Right kidney (tissue), 9 donors: ENCODE results near the gene SCFD1.
"Not testable (repeated sequence)": the region's sequence is repeated elsewhere in the genome, so short reads cannot be mapped to it uniquely, and the experiment has no call there.

Experiments used
- DNase-seq: peaks from one replicate; pipeline ENCODE4 v3.0.0-alpha.2; 2016
- long read RNA-seq, 8 donors: transcript quantifications; one replicate each; lab custom pipeline, GENCODE V29; 2026

Gene SCFD1, protein sequence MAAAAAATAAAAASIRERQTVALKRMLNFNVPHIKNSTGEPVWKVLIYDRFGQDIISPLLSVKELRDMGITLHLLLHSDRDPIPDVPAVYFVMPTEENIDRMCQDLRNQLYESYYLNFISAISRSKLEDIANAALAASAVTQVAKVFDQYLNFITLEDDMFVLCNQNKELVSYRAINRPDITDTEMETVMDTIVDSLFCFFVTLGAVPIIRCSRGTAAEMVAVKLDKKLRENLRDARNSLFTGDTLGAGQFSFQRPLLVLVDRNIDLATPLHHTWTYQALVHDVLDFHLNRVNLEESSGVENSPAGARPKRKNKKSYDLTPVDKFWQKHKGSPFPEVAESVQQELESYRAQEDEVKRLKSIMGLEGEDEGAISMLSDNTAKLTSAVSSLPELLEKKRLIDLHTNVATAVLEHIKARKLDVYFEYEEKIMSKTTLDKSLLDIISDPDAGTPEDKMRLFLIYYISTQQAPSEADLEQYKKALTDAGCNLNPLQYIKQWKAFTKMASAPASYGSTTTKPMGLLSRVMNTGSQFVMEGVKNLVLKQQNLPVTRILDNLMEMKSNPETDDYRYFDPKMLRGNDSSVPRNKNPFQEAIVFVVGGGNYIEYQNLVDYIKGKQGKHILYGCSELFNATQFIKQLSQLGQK
- long read RNA-seq, donor 1, transcript SCFD1-209 (2 exons, 574 nt), result major isoform, 5 of 16 reads
- long read RNA-seq, donor 1, transcript SCFD1-203 (25 exons, 2,359 nt), result major isoform, 5 of 16 reads
- long read RNA-seq, donor 1, partial matches to known transcripts, result 0 of 16 reads
- long read RNA-seq, donor 1, other reads (novel, unspliced or antisense), result 0 of 16 reads
- long read RNA-seq, donor 2, partial matches to known transcripts, result 6 of 10 reads
- long read RNA-seq, donor 2, other reads (novel, unspliced or antisense), result 0 of 10 reads
- long read RNA-seq, donor 3, partial matches to known transcripts, result 0 of 6 reads
- long read RNA-seq, donor 3, other reads (novel, unspliced or antisense), result 0 of 6 reads
- long read RNA-seq, donor 4, partial matches to known transcripts, result 0 of 8 reads
- long read RNA-seq, donor 4, other reads (novel, unspliced or antisense), result 0 of 8 reads
- long read RNA-seq, donor 5, transcript SCFD1-218 (4 exons, 428 nt), result minor isoform, 5 of 18 reads
- long read RNA-seq, donor 5, transcript SCFD1-203 (25 exons, 2,359 nt), result major isoform, 9 of 18 reads
- long read RNA-seq, donor 5, partial matches to known transcripts, result 0 of 18 reads
- long read RNA-seq, donor 5, other reads (novel, unspliced or antisense), result 0 of 18 reads
- long read RNA-seq, donor 6, transcript SCFD1-203 (25 exons, 2,359 nt), result major isoform, 5 of 14 reads
- long read RNA-seq, donor 6, partial matches to known transcripts, result 0 of 14 reads
- long read RNA-seq, donor 6, other reads (novel, unspliced or antisense), result 0 of 14 reads
- long read RNA-seq, donor 7, result 0 reads
- long read RNA-seq, donor 8, transcript SCFD1-203 (25 exons, 2,359 nt), result major isoform, 5 of 7 reads
- long read RNA-seq, donor 8, partial matches to known transcripts, result 0 of 7 reads
- long read RNA-seq, donor 8, other reads (novel, unspliced or antisense), result 0 of 7 reads

- peak; percentile 92 for DNase-seq
Measured at GRCh38 chr14:30621940-30622830, at the start of gene SCFD1. TSS of gene SCFD1 (plus strand) at chr14:30622319. CDS start at chr14:30622339, 20 bp downstream.

DNA sequence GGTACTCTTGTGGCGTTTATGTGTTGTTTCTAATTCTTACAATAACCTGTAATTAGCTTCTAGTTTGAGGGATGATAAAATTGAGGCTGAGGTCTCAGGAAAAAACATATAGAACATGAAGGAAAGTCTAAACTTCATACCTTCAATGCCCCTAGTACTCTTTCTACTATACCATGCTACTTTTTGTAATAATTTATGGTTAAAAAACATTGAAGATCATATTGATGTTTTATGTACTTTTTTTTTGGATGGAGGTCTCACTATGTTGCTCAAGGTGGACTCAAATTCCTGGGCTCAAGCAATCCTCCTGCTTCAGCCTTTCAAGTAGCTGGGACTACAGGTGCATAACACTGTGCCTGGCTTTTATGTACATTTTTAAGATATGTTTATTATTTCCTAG, 49.3 kb upstream of the SCFD1 start:
- DNase-seq, result no peak

DNA sequence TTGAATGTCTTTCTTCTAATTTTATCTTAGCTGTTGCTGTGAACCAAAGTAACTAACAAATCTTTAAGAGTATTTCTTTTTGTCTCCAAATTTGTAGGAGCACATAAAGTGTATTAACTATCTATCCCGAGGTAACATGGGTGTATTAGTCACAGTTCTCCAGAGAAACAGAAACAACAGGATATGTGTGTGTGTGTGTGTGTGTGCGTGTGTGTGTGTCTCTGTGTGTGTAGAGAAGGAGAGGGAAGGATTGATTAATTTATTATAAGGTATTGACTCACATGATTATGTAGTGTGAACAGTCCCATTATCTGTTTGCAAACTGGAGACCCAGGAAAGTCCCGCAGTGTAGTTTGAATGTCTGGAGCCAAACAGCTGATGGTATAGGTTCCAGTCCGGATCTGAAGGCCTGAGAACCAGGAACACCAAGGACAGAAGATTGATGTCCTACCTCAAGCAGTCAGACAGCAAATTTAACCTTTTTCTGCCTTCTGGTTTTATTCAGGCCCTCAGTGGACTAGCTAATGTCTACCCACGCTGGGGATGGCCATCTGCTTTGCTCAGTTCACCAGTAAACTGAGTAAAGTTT, 48.8 kb upstream of the SCFD1 start:
- DNase-seq, result no peak

DNA sequence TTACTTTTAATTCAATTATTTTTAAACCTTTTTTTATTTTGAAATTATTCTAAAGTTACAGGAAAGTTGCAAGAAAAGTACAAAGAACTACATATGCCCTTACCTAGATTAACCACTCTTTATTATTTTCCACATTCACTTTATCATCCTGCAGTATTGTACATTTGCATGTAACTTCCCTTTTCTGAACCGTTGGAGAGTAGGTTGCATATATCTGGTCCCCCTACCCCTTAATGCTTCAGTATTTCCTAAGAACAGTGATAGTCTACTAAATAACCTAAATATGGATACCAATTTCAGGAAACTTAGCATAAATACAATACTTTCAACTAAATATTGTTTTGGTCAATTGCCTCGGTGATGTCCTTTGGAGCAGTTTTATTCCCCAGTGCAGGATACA, 48.2 kb upstream of the SCFD1 start:
- DNase-seq, result no peak

GRCh38 chr14:30574777-30575176, 47.3 kb upstream of the SCFD1 start:
- DNase-seq, result not testable (repeated sequence)

- not testable (repeated sequence) for DNase-seq
Measured at GRCh38 chr14:30576333-30576732, 45.8 kb upstream of the SCFD1 start.

- no peak for DNase-seq
Measured at GRCh38 chr14:30580616-30581282, 41.4 kb upstream of the SCFD1 start.

GRCh38 chr14:30581283-30581625, 40.9 kb upstream of the SCFD1 start:
- no peak for DNase-seq

- DNase-seq, result no peak
Measured at GRCh38 chr14:30582376-30582775, 39.7 kb upstream of the SCFD1 start.

DNA sequence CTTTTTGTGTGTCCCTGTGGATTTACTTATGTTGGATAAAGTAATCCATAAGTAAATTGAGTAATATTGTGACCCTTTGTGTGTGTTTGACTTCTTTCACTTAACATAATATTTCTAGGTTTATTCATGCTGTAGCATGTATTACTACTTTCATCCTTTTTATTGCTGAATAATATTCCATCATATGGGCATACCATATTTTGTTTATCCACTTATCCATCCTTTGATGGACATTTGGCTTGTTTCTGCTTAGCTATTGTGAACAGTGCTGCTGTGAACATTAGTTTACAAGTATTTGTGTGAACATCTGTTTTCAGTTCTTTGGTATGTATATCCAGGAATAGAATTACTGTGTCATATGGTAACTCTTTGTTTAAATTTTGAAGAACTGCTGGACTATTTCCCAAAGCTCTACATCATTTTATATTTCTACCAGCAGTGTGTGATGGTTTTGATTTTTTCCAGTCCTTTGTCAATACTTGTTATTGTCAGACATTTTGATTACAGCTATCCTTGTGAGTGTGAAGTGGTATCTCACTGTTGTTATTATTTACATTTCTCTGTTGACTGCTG, 38.0 kb upstream of the SCFD1 start:
- no peak for DNase-seq

DNA sequence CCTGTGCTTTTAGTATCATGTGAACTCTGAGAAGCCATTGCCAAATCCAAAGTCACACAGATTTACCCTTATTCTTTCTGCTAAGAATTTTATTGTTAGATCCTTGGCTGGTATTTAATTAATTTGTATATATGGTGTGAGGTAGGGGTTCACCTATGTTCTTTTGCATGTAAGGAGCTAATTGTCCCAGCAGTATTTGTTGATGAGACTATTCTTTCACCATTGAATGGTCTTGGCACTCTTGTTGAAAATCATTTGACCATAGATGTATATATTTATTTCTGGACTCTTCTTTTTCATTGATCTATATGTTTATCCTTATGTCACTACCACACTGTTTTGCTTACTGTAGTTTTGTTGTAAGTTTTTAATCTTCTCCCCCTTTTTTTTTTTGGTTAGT, 36.9 kb upstream of the SCFD1 start:
- DNase-seq, result no peak

GRCh38 chr14:30587141-30587540, 35.0 kb upstream of the SCFD1 start:
- no peak for DNase-seq

DNA sequence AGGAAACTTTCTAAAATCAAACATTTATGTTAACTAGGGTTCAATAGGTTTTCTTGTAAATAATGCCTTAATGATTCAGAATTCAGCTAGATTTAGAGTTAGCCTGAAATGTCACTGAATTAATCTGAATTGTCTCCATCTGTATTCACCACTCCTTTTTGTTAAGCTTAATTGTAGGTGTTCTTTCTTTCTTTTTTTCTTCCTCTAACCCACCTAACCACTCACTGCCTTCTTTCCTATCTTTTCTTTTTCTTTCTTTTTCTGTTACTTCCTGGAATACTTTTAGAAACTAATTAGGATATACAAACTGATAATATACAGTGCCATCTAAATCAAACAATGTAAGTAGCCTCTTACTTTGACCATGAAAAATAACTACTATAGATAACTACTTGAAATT, 33.2 kb upstream of the SCFD1 start:
- DNase-seq, result no peak

GRCh38 chr14:30596935-30597334, 25.2 kb upstream of the SCFD1 start:
- DNase-seq, result no peak

DNA sequence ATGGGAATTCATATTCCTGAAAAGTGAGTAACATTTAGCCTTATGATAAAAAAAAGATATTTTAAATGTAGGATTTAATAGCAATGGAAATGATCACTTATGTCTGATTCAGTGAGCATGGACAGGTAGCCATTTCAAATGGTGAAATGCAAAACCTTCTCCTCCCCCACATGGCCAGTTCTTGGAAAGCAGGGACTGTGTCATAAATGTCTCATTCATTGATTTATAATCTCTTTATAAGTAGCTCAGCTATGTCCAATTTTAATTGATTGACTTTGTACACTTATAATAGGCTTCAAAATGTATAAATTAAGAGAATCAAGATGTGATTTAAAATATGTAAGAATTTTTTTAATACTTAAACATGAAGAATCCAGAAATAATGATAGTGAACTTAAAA, 24.6 kb upstream of the SCFD1 start:
- no peak for DNase-seq

- no peak for DNase-seq
Measured at GRCh38 chr14:30600922-30601918, 20.9 kb upstream of the SCFD1 start.

GRCh38 chr14:30603402-30603801, 18.7 kb upstream of the SCFD1 start:
- DNase-seq, result no peak

GRCh38 chr14:30604696-30605095, 17.4 kb upstream of the SCFD1 start:
- not testable (repeated sequence) for DNase-seq
